Stimulated activated naive CD8-positive, alpha-beta T cell treated with anti-CD3 and anti-CD28 coated beads, Interleukin-15, Interleukin-2, amounts not matched to agents 100 ng/mL and 50 ng/mL, for 24 hours (primary cell): ENCODE results near the gene DRD5.
"Not testable (repeated sequence)": the region's sequence is repeated elsewhere in the genome, so short reads cannot be mapped to it uniquely, and the experiment has no call there.

ENCODE experiments used
- H3K27ac Mint-ChIP-seq: one replicate; pipeline ENCODE4 v1.8.0; 2021; ENCODE audit warnings: mild to moderate bottlenecking, mixed read lengths
- H3K27me3 Mint-ChIP-seq: one replicate; pipeline ENCODE4 v1.8.0; 2021; ENCODE audit warnings: mixed read lengths
- H3K36me3 Mint-ChIP-seq: one replicate; pipeline ENCODE4 v1.8.0; 2021; ENCODE audit warnings: low read depth, mixed read lengths
- H3K4me1 Mint-ChIP-seq: one replicate; pipeline ENCODE4 v1.8.0; 2021; ENCODE audit warnings: low read depth, mixed read lengths
- H3K4me3 Mint-ChIP-seq: one replicate; pipeline ENCODE4 v1.8.0; 2021; ENCODE audit warnings: mild to moderate bottlenecking, mixed read lengths
- H3K9me3 Mint-ChIP-seq: one replicate; pipeline ENCODE4 v1.8.0; 2021; ENCODE audit warnings: mixed read lengths

The DRD5 gene

DNA sequence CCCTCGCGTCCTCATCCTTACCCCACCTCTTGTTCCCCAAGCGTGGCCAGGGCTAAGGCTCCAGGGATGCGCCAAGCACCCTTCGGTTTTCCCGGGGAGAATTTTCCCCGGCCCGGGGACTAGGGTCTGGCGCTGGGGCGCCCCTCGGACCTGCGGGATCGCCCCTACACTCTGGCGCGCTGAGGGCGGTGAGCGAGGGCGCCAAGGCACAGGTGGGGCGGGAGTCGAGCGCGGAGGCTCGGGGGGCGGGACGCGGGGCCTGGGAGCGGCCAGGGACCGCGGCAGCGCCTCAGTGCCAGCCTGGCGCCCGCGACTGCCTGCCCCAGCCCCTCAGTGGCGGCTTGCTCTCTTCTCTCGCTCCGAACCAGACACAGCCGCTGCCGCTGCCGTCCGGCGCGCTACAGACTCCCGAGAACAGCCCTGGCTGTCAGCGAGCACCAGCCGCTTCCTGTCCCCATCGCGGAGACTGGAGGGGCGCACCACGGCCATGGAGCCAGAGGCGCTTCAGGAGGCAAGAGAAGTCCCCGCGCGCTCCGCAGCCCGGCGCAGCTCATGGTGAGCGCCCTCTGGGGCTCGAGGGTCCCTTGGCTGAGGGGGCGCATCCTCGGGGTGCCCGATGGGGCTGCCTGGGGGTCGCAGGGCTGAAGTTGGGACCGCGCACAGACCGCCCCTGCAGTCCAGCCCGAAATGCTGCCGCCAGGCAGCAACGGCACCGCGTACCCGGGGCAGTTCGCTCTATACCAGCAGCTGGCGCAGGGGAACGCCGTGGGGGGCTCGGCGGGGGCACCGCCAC is at the start of gene DRD5:
TSS of gene DRD5 (plus strand) at position 292 of the 793 bp plus-strand sequence. CDS start at position 688, 396 bp downstream.
- H3K4me3 Mint-ChIP-seq: no peak within 1 kb of the TSS
- peaks cover 54% of the 10 kb centered on the region for H3K27me3 Mint-ChIP-seq
- H3K36me3 Mint-ChIP-seq: no peaks in the 10 kb centered on the region
- H3K9me3 Mint-ChIP-seq: no peaks in the 10 kb centered on the region
- H3K4me1 Mint-ChIP-seq: no peaks in the 10 kb centered on the region
- H3K27ac Mint-ChIP-seq: no peak within 1 kb of the TSS

DNA sequence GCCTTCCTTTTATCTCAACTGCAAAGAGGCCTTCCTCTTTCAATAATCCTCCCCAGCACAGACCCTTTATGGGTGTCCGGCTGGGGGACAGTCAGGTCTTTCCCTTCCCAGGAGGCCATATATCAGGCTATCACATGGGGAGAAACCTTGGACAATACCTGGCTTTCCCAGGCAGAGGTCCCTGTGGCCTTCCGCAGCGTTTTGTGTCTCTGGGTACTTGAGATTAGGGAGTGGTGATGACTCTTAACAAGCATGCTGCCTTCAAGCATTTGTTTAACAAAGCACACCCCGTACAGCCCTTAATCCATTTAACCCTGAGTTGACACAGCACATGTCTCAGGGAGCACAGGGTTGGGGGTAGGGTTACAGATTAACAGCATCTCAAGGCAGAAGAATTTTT is 49.2 kb upstream of the DRD5 start:
- not testable (repeated sequence) for H3K36me3 Mint-ChIP-seq, H3K27ac Mint-ChIP-seq

DNA sequence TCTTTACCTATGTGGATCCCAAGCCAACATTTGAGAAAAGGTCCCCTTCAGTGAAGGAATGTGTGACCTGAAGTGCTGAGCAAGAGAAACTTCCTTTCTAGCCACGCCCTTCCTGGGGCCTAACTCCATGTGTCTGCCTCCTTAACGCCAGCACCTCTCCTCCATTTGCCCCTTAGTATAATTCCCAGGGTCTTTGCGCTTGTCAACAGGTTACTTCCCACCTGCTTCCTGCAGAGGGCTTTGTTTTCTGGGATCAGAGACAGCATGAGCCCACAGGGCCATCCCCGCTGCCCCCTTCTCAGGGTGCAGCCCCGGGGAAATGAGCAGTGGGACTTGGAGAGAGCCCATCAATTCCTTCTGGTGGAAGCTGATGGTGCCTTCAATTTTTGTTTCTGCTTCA is 45.9 kb upstream of the DRD5 start:
- Mint-ChIP-seq H3K27ac (no peak overlapping the region), H3K27me3 (peaks cover 6% of the 10 kb centered on the region), H3K4me1 (no peaks in the 10 kb centered on the region), H3K36me3 (no peaks in the 10 kb centered on the region), H3K4me3 (no peak overlapping the region), H3K9me3 (no peaks in the 10 kb centered on the region)

More for the DNA sequence above, 49.2 kb upstream of the DRD5 start:
- H3K4me3 Mint-ChIP-seq, H3K9me3 Mint-ChIP-seq, H3K27me3 Mint-ChIP-seq, H3K4me1 Mint-ChIP-seq: not testable (repeated sequence)

DNA sequence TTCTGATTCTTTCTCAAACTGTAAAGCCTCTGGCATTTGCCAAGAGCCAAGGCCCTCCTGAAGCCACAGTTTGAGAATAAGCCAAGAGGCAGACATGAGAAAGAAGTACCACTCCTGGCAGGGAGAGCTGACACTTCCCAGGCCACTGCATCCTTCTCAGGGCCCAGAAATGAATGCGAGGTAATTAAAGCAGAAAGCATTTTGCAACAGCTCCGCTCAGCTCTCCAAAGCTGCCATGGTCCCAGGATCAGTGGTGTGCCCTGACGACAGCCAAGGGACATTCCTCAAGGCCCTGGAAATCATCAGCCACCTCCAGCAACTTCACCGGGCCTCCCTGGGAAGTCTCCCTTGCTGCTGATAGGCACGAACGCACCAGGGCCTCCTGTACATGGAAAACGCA is 44.2 kb upstream of the DRD5 start:
- H3K27ac Mint-ChIP-seq, H3K4me3 Mint-ChIP-seq, H3K36me3 Mint-ChIP-seq, H3K9me3 Mint-ChIP-seq, H3K4me1 Mint-ChIP-seq, H3K27me3 Mint-ChIP-seq: not testable (repeated sequence)

DNA sequence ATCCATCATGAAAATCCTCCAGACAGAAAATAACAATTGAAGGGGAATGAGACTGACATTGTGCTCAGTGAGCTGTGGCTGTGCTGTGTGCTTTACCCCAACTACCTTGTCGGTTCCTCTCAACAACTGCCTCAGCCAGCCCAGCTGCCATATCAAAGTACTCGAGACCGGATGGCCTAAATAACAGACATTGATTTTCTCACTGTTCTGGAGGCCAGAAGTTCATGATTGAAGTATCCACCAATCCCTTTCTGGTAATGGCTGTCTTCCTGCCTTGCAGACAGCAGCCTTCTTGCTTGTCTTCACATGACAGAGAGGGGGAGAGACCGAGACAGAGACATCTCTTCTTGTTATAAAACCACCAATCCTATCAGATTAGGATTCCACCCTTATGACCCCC is 37.6 kb upstream of the DRD5 start:
- not testable (repeated sequence) for H3K4me3 Mint-ChIP-seq, H3K27ac Mint-ChIP-seq, H3K36me3 Mint-ChIP-seq, H3K4me1 Mint-ChIP-seq, H3K27me3 Mint-ChIP-seq
- H3K9me3 Mint-ChIP-seq: peaks cover 12% of the 10 kb centered on the region

DNA sequence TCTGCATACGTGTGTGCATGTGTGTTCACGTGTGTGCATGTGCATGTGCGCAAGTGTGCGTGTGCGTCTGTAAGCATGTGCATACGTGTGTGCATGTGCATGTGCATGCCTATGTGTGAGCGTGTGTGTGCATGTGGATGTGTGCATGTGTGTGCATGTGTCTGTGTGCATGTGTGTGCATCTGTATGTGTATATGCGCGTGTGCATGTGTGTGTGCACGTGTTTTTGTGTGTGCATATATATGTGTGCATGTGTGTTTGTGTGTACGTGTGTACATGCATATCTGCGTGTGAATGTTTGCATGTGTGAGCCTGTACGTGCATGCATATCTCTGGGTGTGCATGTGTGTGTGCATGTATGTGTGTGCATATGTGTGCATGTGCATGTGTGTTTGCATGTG is 35.7 kb upstream of the DRD5 start:
- peaks cover 5% of the 10 kb centered on the region for H3K27me3 Mint-ChIP-seq
- no peaks in the 10 kb centered on the region for H3K4me1 Mint-ChIP-seq
- no peak overlapping the region for H3K27ac Mint-ChIP-seq
- no peaks in the 10 kb centered on the region for H3K36me3 Mint-ChIP-seq
- peaks cover 12% of the 10 kb centered on the region for H3K9me3 Mint-ChIP-seq
- H3K4me3 Mint-ChIP-seq: no peak overlapping the region

DNA sequence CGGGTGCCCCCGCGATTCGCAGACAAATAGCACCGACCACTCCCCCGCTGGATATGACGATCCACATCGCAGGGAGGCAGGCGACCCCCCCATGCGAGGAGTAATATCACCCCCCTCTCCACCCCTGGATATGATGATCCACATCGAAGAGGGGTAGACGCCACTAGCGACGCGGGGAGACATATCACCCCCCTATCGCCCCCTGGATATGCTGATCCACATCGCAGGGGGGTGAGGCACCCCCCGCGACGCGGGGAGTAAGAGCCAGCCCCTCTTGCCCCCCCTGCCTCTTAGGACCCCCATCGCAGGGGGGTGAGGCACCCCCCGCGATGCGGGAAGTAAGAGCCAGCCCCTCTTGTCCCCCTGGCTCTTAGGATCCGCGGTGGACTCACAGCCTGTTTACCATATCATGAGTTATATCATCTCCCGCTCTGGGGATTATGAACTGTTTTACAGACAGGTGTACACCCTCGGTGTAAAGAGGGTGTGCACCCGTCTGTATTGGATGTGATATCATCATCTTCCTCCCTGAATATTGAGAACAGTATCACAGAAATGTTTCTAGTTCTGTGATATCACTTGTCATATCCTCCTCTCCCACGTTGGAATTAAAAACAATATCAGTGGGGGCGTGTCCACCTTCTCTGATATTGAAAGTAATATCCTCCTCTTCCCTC is 22.7 kb upstream of the DRD5 start:
- H3K36me3 Mint-ChIP-seq: no peaks in the 10 kb centered on the region
- peaks cover 3% of the 10 kb centered on the region for H3K27me3 Mint-ChIP-seq
- H3K4me3 Mint-ChIP-seq: no peak overlapping the region
- no peaks in the 10 kb centered on the region for H3K9me3 Mint-ChIP-seq
- H3K4me1 Mint-ChIP-seq: no peaks in the 10 kb centered on the region
- no peak overlapping the region for H3K27ac Mint-ChIP-seq

DNA sequence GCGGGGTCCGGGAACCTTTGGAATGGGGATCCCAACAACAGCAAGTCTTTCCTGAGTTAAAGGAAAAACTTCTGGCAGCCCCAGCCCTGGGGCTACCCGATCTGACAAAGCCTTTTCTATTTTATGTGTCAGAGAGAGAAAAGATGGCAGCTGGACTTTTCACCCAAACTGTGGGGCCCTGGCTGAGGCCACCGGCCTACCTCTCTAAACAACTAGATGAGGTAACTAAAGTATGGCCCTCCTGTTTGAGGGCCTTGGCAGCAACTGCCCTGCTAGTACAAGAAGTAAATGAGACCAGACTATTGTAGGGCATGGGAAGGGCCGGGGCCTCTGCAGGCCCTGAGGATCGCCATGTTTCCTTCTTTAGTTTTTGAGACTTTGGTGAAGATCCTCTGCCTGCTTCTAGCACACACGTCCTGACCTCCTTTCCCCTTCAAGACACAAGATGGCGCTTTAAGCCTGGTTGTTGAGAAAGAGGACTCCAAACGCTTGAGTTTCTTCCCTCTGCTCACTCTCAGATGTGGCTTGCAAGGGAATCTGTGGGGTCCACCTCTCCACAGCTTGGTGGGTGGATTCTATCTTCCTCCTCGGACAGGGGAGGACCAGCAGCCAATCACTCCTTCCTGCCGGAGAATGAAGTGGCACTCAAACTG is 18.5 kb upstream of the DRD5 start:
- Mint-ChIP-seq H3K27me3 (peaks cover 18% of the 10 kb centered on the region), H3K27ac (no peak overlapping the region), H3K4me3 (no peak overlapping the region), H3K9me3 (no peaks in the 10 kb centered on the region), H3K4me1 (no peaks in the 10 kb centered on the region), H3K36me3 (no peaks in the 10 kb centered on the region)

DNA sequence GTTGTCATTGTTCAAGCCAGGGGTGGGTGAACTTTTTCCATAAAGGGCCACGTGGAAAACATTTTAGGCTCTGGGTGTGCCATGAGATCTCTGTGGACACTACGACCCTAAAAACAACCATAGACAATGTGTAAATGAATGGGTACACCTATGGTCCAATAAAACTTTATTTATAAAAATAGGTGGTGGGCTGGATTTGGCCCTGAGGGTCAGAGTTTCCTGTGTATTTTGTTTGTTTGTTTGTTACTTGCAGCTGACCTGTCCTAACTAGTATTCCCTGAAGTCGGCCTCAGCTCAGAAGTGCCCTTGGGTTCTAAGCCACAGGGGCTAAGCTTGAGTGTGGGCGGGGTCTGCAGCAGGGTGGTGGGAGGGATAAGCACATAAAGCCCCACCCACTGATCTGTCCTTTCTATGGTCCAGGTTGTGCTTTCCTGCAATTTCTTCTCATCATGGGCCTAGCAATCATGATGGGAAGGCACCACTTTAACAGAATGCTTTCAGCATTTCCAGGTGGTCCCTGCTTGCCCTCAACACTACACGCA is 17.2 kb upstream of the DRD5 start:
- Mint-ChIP-seq H3K36me3 (no peaks in the 10 kb centered on the region), H3K4me3 (no peak overlapping the region), H3K27me3 (peaks cover 22% of the 10 kb centered on the region), H3K4me1 (no peaks in the 10 kb centered on the region), H3K9me3 (no peaks in the 10 kb centered on the region), H3K27ac (no peak overlapping the region)

DNA sequence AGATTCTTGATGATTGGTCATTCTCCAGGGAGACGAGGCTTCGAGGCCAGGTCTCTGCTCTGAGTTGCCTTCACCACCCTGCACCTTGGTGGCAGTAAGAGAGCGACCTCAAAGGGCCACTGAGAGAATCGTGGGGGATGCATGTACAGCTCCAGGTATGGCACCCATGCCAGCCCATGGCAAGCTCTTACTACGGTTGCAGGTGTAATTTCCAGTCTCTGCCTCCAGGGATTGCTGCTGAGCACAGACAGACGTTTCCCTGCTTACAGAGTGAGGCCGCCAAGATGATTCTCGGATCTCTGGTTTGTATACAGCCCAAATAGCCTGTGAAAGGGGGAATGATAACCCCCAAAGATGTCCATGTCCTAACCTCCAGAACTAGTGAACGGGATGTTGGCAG is 16.3 kb upstream of the DRD5 start:
- no peak overlapping the region for H3K4me3 Mint-ChIP-seq
- H3K36me3 Mint-ChIP-seq: no peaks in the 10 kb centered on the region
- H3K4me1 Mint-ChIP-seq: no peaks in the 10 kb centered on the region
- H3K27me3 Mint-ChIP-seq: peaks cover 27% of the 10 kb centered on the region
- H3K9me3 Mint-ChIP-seq: no peaks in the 10 kb centered on the region
- H3K27ac Mint-ChIP-seq: no peak overlapping the region

DNA sequence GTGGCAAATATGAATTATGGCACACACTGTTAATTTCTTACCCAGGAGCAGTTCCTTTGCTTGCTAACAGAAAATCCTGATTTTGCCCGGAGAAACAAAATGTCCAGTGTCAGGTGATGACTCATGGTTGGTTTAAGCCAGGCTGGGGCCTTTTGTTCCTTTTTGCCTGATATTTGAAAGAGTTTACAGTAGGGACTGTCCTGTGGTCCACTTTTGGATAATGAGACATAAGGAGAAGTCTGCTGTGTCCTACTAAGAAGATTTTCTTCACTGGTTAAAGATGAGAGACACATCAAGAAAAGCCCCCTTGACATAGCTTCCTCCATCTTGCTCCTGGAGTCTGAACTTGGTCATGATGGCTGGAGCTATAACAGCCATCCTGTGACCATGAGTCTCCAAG is 12.1 kb upstream of the DRD5 start:
- peaks cover 31% of the 10 kb centered on the region for H3K27me3 Mint-ChIP-seq

DNA sequence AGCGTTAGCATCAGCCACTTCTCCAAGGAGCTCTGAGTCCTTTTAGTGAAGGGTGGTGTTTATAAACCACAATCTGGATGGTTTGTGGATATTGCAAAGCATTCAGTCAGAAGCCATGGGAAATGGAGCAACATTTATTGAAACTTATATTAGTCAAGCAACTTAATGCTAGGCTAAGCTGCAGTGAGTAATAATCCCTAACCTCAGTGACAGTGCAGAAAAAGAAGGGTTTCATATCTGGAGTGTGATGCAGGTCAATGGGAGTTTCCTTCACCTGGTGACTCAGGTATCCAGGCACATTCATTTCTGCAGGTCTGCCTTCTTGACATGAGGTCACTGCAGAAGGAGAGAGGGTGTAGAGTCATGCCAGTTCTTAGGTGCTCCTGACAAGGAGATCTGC is 10.4 kb upstream of the DRD5 start:
- H3K4me1 Mint-ChIP-seq: no peaks in the 10 kb centered on the region
- no peaks in the 10 kb centered on the region for H3K36me3 Mint-ChIP-seq
- no peak overlapping the region for H3K4me3 Mint-ChIP-seq
- H3K9me3 Mint-ChIP-seq: no peaks in the 10 kb centered on the region
- no peak overlapping the region for H3K27ac Mint-ChIP-seq
- peaks cover 26% of the 10 kb centered on the region for H3K27me3 Mint-ChIP-seq

More for the DNA sequence above, 12.1 kb upstream of the DRD5 start:
- Mint-ChIP-seq H3K27ac (no peak overlapping the region), H3K4me3 (no peak overlapping the region), H3K9me3 (no peaks in the 10 kb centered on the region), H3K4me1 (no peaks in the 10 kb centered on the region), H3K36me3 (no peaks in the 10 kb centered on the region)

DNA sequence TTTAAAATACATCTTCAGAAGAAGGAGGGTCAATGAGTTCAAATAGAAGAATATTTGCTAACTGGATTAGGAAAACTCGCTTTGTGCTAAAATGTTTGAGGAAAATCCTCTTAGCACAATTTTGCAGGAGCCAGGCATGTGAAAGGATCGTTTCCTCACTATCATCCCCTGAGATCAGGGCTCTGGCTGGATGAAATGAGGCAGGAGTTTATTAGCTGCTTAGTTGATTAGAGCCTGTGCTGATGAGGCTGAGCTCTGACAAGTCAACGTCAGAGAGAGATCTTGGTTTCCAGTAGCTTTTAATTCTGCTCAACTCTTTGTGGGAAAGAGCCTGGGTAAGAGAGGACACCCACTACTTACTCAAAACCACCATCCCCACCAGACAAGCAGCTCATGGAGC is 8.0 kb upstream of the DRD5 start:
- Mint-ChIP-seq H3K9me3 (no peaks in the 10 kb centered on the region), H3K4me3 (no peak overlapping the region), H3K36me3 (no peaks in the 10 kb centered on the region), H3K27me3 (peaks cover 27% of the 10 kb centered on the region), H3K4me1 (no peaks in the 10 kb centered on the region), H3K27ac (no peak overlapping the region)

DNA sequence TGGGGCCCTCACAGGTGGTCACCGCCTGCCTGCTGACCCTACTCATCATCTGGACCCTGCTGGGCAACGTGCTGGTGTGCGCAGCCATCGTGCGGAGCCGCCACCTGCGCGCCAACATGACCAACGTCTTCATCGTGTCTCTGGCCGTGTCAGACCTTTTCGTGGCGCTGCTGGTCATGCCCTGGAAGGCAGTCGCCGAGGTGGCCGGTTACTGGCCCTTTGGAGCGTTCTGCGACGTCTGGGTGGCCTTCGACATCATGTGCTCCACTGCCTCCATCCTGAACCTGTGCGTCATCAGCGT is 652 bp downstream of the DRD5 start:
- Mint-ChIP-seq H3K27me3 (peaks cover 56% of the 10 kb centered on the region), H3K27ac (no peak overlapping the region), H3K9me3 (no peaks in the 10 kb centered on the region), H3K4me1 (no peaks in the 10 kb centered on the region), H3K36me3 (no peaks in the 10 kb centered on the region), H3K4me3 (no peak overlapping the region)

DNA sequence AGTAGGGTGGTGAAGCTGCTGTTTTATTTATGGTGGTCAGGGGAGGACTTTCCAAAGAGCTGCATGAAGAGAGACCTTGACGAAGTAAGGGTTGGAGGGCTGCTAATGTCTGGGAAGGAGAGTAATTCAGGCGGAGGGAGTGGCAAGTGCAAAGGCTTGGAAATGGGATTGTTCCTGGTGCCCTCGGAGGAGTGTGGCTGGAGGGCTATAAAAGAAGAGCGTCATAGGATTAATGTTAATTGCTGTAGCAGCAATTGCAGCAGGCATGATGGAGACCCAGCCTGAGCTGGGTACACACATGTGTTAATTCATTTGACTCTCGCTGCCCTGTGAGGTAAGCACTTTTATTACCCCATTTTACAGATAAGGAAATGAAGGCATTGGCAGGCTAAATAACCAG is 4.5 kb downstream of the DRD5 start:
- not testable (repeated sequence) for H3K9me3 Mint-ChIP-seq, H3K27ac Mint-ChIP-seq, H3K4me1 Mint-ChIP-seq, H3K4me3 Mint-ChIP-seq, H3K36me3 Mint-ChIP-seq
- H3K27me3 Mint-ChIP-seq: peaks cover 50% of the 10 kb centered on the region
